Fibroblast of skin of left quadriceps (primary cell): ENCODE results near the gene POLE.

Experiments
- DNase-seq, 2 experiments: peaks; one replicate each; pipeline ENCODE4 v3.0.0-alpha.2; 2013; ENCODE audit warnings: low read depth in 2 of 2

The POLE gene

GRCh38 chr12:132687211-132688164, at the start of gene POLE, which contains the start of gene PXMP2:
POLE (minus strand) TSS chr12:132687342; CDS start chr12:132687315, 27 bp downstream.
PXMP2 (plus strand) TSS chr12:132687587; CDS start chr12:132687671, 84 bp downstream.
- DNase-seq = peak; percentile 92

GRCh38 chr12:132736913-132737312, 49.8 kb upstream of the POLE start:
- no peak for DNase-seq

- no peak for DNase-seq
Measured at GRCh38 chr12:132736378-132736777, 49.2 kb upstream of the POLE start.

GRCh38 chr12:132735496-132735895, 48.4 kb upstream of the POLE start:
- DNase-seq = no peak

GRCh38 chr12:132734206-132734605, 47.1 kb upstream of the POLE start:
- peak; percentile 65 to 70 for DNase-seq

GRCh38 chr12:132731574-132731973, 44.4 kb upstream of the POLE start:
- DNase-seq = no peak

GRCh38 chr12:132730353-132730752, 43.2 kb upstream of the POLE start:
- no peak for DNase-seq

- DNase-seq = no peak
Measured at GRCh38 chr12:132729541-132730320, 42.6 kb upstream of the POLE start.

- no peak for DNase-seq
Measured at GRCh38 chr12:132728502-132728901, 41.4 kb upstream of the POLE start.

GRCh38 chr12:132727091-132727794, 40.1 kb upstream of the POLE start:
- no peak for DNase-seq

GRCh38 chr12:132726386-132726785, 39.2 kb upstream of the POLE start:
- no peak for DNase-seq

GRCh38 chr12:132724506-132725241, 37.5 kb upstream of the POLE start:
- peak in 1 of 2 experiments; percentile 4 for DNase-seq

GRCh38 chr12:132723764-132724140, 36.6 kb upstream of the POLE start:
- DNase-seq = no peak

- no peak for DNase-seq
Measured at GRCh38 chr12:132723015-132723763, 36.0 kb upstream of the POLE start.

- DNase-seq = no peak
Measured at GRCh38 chr12:132720606-132721345, 33.6 kb upstream of the POLE start.

GRCh38 chr12:132719954-132720324, 32.8 kb upstream of the POLE start:
- no peak for DNase-seq

GRCh38 chr12:132719141-132719953, 32.2 kb upstream of the POLE start:
- no peak for DNase-seq

GRCh38 chr12:132718644-132719043, 31.5 kb upstream of the POLE start:
- no peak for DNase-seq
